Activated gamma-delta T cell (primary cell): ENCODE measurements around the gene APCS.

Experiments used
- DNase-seq: peaks from one replicate; lab custom pipeline; 2025; lab: John Stamatoyannopoulos, UW
- total RNA-seq, 2 donors: gene quantifications; one replicate each; lab custom pipeline; 2026; lab: John Stamatoyannopoulos, UW

APCS gene
- 0 reads per million in 2 donors for total RNA-seq

- DNase-seq = no peak
Measured at GRCh38 chr1:159587461-159587951, at the start of gene APCS. TSS of gene APCS (plus strand) at chr1:159587826. CDS start at chr1:159587922, 96 bp downstream.

DNA sequence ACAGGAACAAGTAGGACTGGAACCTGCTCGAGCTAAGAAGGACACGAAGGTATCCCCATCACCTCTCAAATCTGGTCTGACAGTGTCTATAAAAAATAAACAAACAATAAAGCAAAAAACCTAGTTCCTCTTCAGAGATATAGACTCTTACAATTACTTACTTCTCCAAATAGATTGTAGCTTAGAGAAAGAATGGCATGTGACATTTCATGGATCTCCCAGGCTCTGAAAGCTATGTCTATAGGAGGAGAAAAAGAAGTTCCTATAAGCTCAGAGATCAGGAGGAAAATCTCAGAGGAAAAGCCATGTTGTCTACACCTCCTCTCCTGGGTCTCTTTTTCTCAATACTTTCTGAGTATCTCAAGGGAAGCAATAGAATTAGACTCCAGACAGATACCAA is 39.5 kb upstream of the APCS start:
- no peak for DNase-seq

DNA sequence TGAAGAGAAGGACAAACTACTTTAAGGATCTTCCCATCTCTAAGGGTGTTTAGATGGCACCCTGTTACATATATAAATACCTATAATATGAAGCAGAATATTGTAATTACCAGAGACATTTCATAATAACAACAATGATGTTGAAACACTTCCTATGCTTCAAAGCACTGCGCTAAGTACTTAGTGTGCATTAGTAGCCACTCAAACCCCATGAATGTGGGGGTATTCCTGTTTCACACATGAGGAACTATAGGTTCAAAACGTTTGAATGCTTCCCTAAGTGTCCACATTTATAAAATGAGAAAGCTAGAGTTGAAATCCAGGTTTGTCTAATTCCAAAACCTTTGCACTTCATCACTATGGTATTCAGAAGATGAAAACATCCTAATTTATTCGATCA is 33.4 kb upstream of the APCS start:
- DNase-seq = no peak

DNA sequence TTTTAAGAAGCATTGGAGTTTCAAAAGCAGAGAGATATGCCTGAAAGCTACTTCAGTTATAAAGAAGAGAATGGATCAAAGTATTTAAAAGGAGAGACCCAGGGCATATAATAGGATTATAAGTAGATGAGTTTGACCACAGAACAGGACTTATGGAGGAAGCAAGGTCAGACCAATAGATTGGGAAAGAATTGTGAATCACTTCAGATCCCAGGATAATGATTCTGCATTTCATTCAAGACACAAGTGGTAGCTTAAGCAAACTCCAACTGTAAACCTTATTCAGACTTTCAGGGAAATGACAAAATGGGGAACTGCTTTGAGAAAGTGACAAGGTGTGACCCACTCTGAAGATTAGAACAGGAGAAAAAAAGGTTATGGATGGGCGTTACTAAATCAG is 32.9 kb upstream of the APCS start:
- DNase-seq = no peak

GRCh38 chr1:159556931-159557369 is 30.7 kb upstream of the APCS start:
- no peak for DNase-seq

DNA sequence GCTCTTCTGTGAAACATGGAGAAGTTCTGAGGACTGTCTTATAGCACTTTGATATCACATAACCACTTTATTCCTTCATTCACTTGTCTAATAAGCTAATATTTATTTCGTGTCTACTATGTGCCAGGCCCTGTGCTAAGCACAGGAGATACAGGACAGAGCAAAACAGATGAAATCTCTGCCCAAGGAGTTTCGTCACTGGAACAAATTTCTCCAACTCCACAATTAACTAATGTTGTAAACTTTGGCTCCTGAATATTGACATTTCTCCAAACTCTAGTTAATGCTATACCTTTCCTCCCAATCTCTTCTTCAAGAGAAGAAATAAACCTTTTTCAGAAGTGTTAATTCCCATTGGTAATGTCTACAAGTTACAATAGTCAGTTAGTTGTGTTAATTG is 27.0 kb upstream of the APCS start:
- no peak for DNase-seq

- DNase-seq = no peak
Measured at GRCh38 chr1:159561497-159561896, 26.1 kb upstream of the APCS start.

- no peak for DNase-seq
Measured at GRCh38 chr1:159562680-159563079, 24.9 kb upstream of the APCS start.

DNA sequence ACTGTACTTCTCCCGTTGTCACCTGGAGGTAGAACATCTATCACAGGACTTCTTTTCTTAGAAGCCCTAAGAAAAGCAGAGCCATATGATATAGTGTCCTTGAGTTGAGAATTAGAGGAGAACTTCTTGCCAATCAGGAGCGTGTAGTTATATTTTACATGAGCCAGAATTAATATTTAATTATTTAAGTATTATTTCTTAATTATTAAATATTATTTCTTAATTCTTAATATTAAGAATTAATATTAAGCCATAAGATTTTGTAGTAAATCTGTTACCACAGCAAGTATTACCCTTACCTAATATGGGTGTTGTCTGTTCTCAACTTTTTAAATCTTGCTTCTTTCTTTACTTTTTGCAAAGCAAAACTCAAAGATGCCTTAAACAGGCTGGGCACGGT is 10.2 kb upstream of the APCS start:
- no peak for DNase-seq

GRCh38 chr1:159580340-159580739 is 7.3 kb upstream of the APCS start:
- DNase-seq = no peak

DNA sequence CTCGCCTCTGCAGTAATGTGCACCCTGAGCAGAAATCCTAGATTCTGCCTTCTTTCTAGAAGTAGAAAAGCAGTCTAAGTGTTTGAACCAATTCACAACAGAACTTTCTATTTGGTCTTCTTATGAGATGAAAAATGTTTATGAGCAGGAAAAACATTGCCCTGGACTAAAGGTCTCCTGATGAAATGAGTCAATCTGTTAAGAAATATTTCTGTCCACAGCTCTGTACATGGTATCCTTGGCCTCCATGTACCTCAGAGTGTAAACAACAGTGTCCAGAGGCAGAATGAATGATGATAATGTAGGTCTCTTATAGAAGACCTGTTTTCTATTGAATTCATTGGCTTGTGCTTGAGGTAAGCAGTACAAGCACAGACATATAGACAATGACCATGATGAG is 6.2 kb upstream of the APCS start:
- no peak for DNase-seq

GRCh38 chr1:159584536-159584935 is 3.1 kb upstream of the APCS start:
- DNase-seq = no peak

- no peak for DNase-seq
Measured at GRCh38 chr1:159591981-159592380, 4.4 kb downstream of the APCS start.

DNA sequence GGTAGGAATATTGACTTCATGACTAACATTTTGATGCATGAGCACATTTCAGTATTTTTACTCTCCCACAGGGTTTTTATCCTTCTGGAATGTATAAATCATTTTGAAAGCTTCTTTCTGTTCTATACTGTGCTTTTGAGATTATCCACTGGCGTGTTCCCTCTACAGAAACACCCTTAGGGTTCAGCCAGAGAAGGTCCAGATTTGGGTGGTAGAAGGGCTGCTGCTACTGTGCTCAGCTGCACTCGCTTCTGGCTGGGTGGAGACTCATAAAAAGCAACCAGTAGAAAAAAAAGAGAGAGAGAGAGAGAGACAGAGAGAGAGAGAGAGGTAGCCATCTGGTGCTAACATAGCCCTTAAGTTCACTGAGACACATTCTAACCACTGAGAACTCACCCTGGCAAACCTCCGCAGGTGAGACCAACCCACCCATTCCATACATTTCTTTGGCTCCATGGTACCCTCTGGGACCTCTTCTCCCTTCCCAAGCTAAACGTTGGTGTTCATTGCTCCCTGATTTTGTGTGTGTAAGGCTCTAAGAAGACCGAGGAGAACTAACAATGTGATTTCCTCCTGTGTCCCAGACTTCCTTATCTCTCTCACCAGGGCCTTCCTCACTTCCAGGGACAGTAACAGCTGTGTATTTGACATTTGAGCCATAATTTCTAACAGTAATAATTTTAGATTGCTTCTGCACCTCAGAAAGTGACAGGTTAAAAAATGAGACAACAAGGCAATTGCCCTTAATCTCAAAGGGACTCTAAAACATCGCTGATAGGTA is 7.2 kb downstream of the APCS start:
- DNase-seq = no peak

DNA sequence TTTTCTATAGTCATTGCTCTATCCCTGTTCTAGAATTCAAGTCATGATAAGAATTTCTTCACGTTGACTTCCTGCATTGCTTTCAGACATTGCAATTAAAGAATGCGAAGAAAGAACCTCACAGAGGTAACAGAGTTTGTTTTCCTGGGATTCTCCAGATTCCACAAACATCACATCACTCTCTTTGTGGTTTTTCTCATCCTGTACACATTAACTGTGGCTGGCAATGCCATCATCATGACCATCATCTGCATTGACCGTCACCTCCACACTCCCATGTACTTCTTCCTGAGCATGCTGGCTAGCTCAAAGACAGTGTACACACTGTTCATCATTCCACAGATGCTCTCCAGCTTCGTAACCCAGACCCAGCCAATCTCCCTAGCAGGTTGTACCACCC is 10.6 kb downstream of the APCS start:
- DNase-seq = no peak

DNA sequence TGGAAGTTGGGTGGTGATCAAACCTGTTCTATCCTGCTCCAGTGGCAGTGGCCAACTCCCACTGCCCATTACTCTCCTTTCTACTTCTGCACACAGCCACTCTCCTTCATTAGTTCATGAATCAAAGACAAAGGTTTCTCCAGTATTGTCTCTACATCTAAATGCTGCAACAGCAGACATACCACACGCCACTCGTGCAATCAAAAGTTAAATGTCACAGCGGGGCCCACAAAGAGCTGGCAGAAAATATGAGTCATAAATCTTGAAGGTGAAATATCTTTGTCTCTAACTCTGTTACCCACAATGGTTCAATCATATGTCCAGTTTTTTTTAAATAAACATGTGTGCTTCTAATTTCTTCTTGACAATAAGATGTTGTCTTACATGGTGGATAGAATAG is 13.3 kb downstream of the APCS start:
- no peak for DNase-seq

GRCh38 chr1:159602501-159602999 is 14.9 kb downstream of the APCS start:
- DNase-seq = no peak

DNA sequence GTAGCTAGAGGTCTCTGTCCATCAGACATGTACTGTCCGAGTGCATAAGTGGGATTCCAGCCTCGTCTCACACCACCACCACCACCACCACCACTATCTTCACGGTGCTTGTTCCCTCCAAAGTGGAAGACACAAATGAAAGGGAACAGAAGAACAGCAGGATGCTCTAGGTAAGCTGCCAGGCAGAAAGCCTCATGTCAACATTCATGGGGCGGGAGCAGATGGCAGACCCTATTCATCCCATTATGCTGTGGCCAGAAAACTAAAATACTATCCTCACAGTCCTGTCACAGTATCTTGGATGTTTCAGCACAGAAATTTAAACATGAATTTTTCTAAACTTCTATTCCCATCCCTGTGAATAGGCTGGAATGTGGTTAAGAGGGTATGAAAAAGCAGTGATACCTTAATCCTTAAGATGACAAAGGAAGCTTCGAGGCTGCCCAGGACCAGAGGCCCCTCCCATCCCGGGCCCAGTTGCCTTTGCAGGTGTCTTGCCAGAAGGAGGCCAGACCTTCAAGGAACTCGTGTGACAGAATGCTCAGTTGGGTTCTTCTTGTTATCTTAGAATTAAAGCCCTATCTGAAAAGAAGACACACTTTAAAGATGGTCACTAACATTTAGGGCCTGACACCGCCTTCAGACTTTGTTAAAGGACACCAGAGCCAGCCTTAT is 24.7 kb downstream of the APCS start:
- DNase-seq = no peak

- DNase-seq = no peak
Measured at GRCh38 chr1:159632922-159633321, 45.3 kb downstream of the APCS start.
